HG02884 (cell line): ENCODE data around the gene AFG3L2.
"Not testable (repeated sequence)": the region's sequence is repeated elsewhere in the genome, so short reads cannot be mapped to it uniquely, and the experiment has no call there.

ENCODE experiments used
- ATAC-seq: cut with Tn5 transposase; IDR thresholded peaks from one replicate; pipeline ENCODE4 v1.9.1; 2021; ENCODE audit warnings: mild to moderate bottlenecking, moderate library complexity; ENCODE audit not compliant: unreplicated experiment

AFG3L2 gene

DNA sequence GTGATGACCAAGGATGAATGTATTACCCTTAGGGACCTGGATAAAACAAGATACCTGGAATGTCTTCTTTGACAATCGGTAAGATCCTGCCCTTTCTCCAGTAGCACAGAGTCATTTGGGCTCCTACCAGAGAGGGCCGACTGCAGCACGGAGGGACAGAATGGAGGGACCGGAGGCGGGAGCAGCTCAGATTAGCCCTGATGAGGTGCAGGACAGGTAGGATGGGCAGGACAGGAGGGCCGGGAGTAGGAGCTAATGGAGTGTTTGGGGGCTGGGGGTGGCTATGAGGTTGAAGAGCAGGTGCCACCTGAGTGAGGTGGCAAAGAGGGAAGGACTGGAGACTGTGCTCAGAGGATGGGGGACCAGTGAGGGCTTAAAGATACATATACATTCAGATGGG lies 20.8 kb upstream of the AFG3L2 start:
- no peak for ATAC-seq

- no peak for ATAC-seq
Measured at GRCh38 chr18:12397254-12397653, 20.2 kb upstream of the AFG3L2 start.

GRCh38 chr18:12394428-12394827 lies 17.4 kb upstream of the AFG3L2 start:
- no peak for ATAC-seq

DNA sequence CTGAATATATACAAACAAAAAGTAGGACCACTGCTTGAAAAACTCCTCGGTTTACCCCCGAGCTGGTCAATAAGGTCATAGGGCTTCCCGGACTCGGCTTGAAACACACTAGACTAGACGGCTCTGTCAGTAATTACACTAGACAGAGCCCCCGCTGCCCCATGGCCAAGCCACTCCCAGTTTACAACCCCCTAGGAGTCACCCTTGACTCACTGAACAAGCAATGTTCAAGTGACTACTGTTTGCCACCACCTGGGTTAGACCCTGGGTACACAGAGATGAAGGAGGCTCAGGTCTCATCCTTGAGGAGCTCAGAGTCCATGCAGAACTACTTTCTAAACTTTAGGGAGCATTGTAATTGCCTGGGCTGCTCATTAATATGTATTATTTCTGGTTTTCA lies 17.0 kb upstream of the AFG3L2 start:
- ATAC-seq = no peak

DNA sequence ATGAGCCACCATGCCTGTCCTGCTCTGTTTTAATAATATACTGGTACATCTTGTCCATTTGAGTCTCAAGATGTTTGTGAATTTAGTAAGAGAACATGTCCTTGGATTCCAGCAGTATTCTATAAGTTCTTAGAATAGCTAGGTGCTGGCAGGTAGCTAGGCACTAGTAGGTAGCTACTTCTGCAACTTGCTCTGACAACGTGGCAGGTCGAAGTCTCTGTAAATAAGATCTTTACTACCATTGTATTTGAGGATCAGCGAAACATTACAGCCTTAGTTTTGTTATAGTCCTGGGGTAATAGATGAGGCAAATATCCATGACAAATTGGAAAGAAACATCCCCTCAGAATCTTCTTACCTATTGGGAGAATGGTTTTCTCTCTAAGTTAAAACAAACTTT lies 16.5 kb upstream of the AFG3L2 start:
- ATAC-seq = no peak

GRCh38 chr18:12391487-12392165 lies 14.6 kb upstream of the AFG3L2 start:
- no peak for ATAC-seq

- ATAC-seq = no peak
Measured at GRCh38 chr18:12388442-12388841, 11.4 kb upstream of the AFG3L2 start.

- no peak for ATAC-seq
Measured at GRCh38 chr18:12384261-12384660, 7.2 kb upstream of the AFG3L2 start.

DNA sequence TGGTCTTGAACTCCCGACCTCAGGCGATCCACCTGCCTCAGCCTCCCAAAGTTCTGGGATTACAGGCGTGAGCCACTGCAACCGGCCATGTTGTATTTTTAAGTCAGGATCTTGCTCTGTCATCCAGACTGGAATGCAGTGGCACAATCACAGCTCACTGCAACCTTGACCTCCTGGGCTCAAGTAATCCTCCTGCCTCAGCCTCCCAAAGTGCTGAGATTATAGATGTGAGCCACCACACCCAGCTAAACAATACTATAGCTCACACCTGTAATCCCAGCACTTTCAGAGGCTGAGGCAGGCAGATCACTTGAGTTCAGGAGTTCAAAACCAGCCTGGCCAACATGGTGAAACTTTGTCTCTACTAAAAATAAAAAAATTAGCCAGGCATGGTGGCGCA lies 6.7 kb upstream of the AFG3L2 start:
- not testable (repeated sequence) for ATAC-seq

GRCh38 chr18:12382221-12382814 lies 5.3 kb upstream of the AFG3L2 start:
- ATAC-seq = not testable (repeated sequence)

DNA sequence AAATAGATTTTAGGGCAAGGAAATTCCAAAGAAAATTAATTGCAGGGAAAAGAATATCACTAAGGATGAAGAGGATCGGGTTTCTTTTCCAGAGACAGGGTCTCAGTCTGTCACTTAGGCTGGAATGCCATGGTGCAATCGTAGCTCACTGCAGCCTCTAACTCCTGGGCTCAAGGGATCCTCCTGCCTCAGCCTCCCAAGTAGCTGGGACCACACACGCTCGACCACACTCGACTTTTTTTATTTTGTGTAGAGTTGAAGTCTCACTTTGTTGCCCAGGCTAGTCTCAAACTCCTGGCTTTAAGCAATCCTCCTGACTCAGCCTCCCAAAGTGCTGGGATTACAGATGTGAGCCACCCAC lies 1.2 kb upstream of the AFG3L2 start:
- ATAC-seq = not testable (repeated sequence)

- peak; percentile 59 for ATAC-seq
Measured at GRCh38 chr18:12377556-12378197, 650 bp upstream of the AFG3L2 start.

DNA sequence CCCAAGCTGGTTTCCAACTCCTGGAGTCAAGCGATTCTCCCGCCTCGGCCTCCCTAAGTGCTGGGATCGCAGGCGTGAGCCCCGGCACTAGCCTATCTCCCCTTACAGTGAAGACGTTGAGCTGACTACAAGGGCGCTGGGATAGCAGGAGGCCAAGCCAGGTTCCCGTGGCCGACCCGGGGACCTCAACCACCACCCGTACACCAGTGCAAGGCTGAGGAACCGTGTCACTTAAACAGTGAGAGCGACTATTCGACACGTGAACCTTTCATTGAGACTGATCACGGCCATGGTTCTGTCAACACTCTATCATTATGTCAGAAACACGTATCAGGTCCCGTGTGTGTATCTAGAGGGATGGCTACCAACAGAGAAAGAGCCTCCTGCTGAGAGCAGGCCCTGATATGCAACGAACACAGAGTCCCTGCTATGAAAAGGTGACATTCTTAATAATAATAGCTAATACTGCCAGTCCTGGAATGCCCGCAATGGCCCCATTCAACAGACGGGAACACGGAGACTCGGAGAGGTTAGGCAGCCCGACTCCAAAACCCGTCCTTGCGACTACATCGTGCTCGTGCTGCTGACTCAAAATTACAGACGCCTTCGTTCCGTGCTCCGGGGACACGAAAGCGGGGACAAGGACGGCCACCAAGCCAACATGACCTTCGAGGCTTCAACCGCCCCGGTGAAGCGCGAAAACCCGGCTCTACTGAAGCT lies 833 bp downstream of the AFG3L2 start:
- ATAC-seq = no peak

- no peak for ATAC-seq
Measured at GRCh38 chr18:12374401-12374800, 2.6 kb downstream of the AFG3L2 start.

GRCh38 chr18:12373771-12374116 lies 3.3 kb downstream of the AFG3L2 start:
- no peak for ATAC-seq

GRCh38 chr18:12373116-12373770 lies 3.8 kb downstream of the AFG3L2 start:
- no peak for ATAC-seq

GRCh38 chr18:12372406-12372805 lies 4.6 kb downstream of the AFG3L2 start:
- ATAC-seq = no peak

- no peak for ATAC-seq
Measured at GRCh38 chr18:12371590-12371989, 5.4 kb downstream of the AFG3L2 start.

GRCh38 chr18:12369211-12369610 lies 7.8 kb downstream of the AFG3L2 start:
- no peak for ATAC-seq

GRCh38 chr18:12366784-12367183 lies 10.2 kb downstream of the AFG3L2 start:
- no peak for ATAC-seq

GRCh38 chr18:12366379-12366778 lies 10.6 kb downstream of the AFG3L2 start:
- no peak for ATAC-seq
